GM12892 (cell line): ENCODE results near the gene AKR1C2.
"Not testable (repeated sequence)": the region's sequence is repeated elsewhere in the genome, so short reads cannot be mapped to it uniquely, and the experiment has no call there.

ENCODE experiments used
- POLR2A ChIP-seq: IDR thresholded peaks from 2 replicates; pipeline ENCODE4 v1.6.1; 2011; ENCODE audit warnings: low read depth, low read length, control low read depth
- POLR2AphosphoS5 ChIP-seq: IDR thresholded peaks from 2 replicates; pipeline ENCODE4 v1.6.1; 2011; ENCODE audit warnings: low read depth, low read length, control low read depth
- TAF1 ChIP-seq: IDR thresholded peaks from 2 replicates; pipeline ENCODE4 v1.6.1; 2011; ENCODE audit warnings: low read depth, mild to moderate bottlenecking, control low read depth, low read length, borderline replicate concordance

DNA sequence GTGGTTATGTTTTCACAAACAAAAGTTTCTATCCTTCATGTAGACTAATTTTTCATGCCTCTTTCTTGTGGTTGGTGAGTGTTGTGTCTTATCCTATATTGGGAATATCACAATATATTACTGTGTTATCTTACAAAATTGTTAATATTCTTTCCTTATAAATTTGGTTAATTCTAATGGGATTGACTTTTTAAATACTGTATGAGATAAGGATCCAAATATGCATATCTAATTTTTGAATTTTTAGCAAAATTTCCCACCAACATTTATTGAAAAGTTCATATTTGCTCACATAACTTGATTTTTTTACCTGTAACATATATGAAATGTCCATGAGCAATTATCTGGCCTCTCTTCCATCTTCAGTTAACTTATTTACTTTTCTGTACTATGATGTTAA, 29.3 kb downstream of the AKR1C2 start:
- not testable (repeated sequence) for TF ChIP-seq POLR2A, POLR2AphosphoS5, TAF1
